GM18907 (cell line): ENCODE measurements around the gene TBC1D26.
"Not testable (repeated sequence)": the region's sequence is repeated elsewhere in the genome, so short reads cannot be mapped to it uniquely, and the experiment has no call there.

Experiments
- ATAC-seq: cut with Tn5 transposase; IDR thresholded peaks from one replicate; pipeline ENCODE4 v1.9.1; 2021; ENCODE audit warnings: mild to moderate bottlenecking, moderate library complexity; ENCODE audit not compliant: unreplicated experiment

Gene TBC1D26

GRCh38 chr17:15731900-15732299, at the start of gene TBC1D26:
Gene TBC1D26 (plus strand): TSS chr17:15732283. CDS start chr17:15735349, 3,066 bp downstream.
- ATAC-seq: not testable (repeated sequence)

GRCh38 chr17:15683135-15683534, 48.9 kb upstream of the TBC1D26 start:
- not testable (repeated sequence) for ATAC-seq

- peak; percentile 91 for ATAC-seq
Observed at GRCh38 chr17:15683824-15684478, 48.1 kb upstream of the TBC1D26 start, which contains the start of gene TRIM16. Gene TRIM16 (minus strand): TSS chr17:15684311. CDS start chr17:15651609, 32,702 bp downstream.

GRCh38 chr17:15687494-15687893, 44.6 kb upstream of the TBC1D26 start:
- ATAC-seq: not testable (repeated sequence)

GRCh38 chr17:15698967-15699366, 33.1 kb upstream of the TBC1D26 start:
- peak; percentile 5 for ATAC-seq

- ATAC-seq: peak; percentile 99
Observed at GRCh38 chr17:15699413-15699924, 32.6 kb upstream of the TBC1D26 start, which contains the start of gene ZNF286A. Gene ZNF286A (plus strand): TSS chr17:15699752. CDS start chr17:15700330, 578 bp downstream.

GRCh38 chr17:15699937-15700336, 32.1 kb upstream of the TBC1D26 start:
- ATAC-seq: not testable (repeated sequence)

- not testable (repeated sequence) for ATAC-seq
Observed at GRCh38 chr17:15704239-15704638, 27.8 kb upstream of the TBC1D26 start.

- ATAC-seq: not testable (repeated sequence)
Observed at GRCh38 chr17:15704813-15705212, 27.3 kb upstream of the TBC1D26 start.

- ATAC-seq: not testable (repeated sequence)
Observed at GRCh38 chr17:15708879-15709278, 23.2 kb upstream of the TBC1D26 start.

- not testable (repeated sequence) for ATAC-seq
Observed at GRCh38 chr17:15716601-15717563, 15.2 kb upstream of the TBC1D26 start.

GRCh38 chr17:15730535-15730934, 1.5 kb upstream of the TBC1D26 start:
- ATAC-seq: not testable (repeated sequence)

- ATAC-seq: not testable (repeated sequence)
Observed at GRCh38 chr17:15733174-15733789, 1.2 kb downstream of the TBC1D26 start.

- not testable (repeated sequence) for ATAC-seq
Observed at GRCh38 chr17:15736578-15736977, 4.5 kb downstream of the TBC1D26 start.

GRCh38 chr17:15738066-15738465, 6.0 kb downstream of the TBC1D26 start:
- ATAC-seq: no peak

- ATAC-seq: not testable (repeated sequence)
Observed at GRCh38 chr17:15739259-15739658, 7.2 kb downstream of the TBC1D26 start.

- ATAC-seq: not testable (repeated sequence)
Observed at GRCh38 chr17:15740041-15740440, 8.0 kb downstream of the TBC1D26 start.

GRCh38 chr17:15740570-15741120, 8.6 kb downstream of the TBC1D26 start:
- no peak for ATAC-seq

- ATAC-seq: no peak
Observed at GRCh38 chr17:15741624-15742023, 9.5 kb downstream of the TBC1D26 start.

- ATAC-seq: no peak
Observed at GRCh38 chr17:15742051-15742795, 10.1 kb downstream of the TBC1D26 start.
